ENCODE data around the gene PPP2R2C. TPM values are rescaled to one million over a fixed set of nuclear protein-coding genes. Genes with fewer than 3 reads are reported as not detected.

Gene PPP2R2C
- 7.0 and 9.5 TPM in 2 replicates for total RNA-seq (2014; rRNA removed)
- Bru-seq, nascent RNA = percentile 17 among the genes with signal in this experiment
- BruChase-seq, experiment 1, labeled RNA remaining after a 6-hour chase = percentile 16 among the genes with signal in this experiment
- percentile 14 among the genes with signal in this experiment for BruChase-seq, experiment 2, labeled RNA remaining after a 2-hour chase
- long read RNA-seq = 0 reads

GRCh38 chr4:6472387-6473263 lies at the start of gene PPP2R2C:
PPP2R2C (minus strand) TSS chr4:6472614; CDS start chr4:6472229, 385 bp downstream.
- Histone ChIP-seq H3K4me3 (ENCODE audit: low read length) (peak within 1 kb of the TSS; percentile 78), H3K4me1 (ENCODE audit: insufficient read depth, low read length) (peaks cover 6% of the 10 kb centered on the region), H3K9me3 (ENCODE audit: low read length) (no peaks in the 10 kb centered on the region), H3K9ac (ENCODE audit: low read length) (no peak within 1 kb of the TSS), H3K27ac (ENCODE audit: low read length) (no peak within 1 kb of the TSS), H3K9me2 (replicated peaks; ENCODE audit: low read length) (no peaks in the 10 kb centered on the region), H4K20me1 (ENCODE audit: low read length) (no peaks in the 10 kb centered on the region), H3K79me2 (ENCODE audit: low read length) (peaks cover 16% of the 10 kb centered on the region), H3F3A (ENCODE audit: low read length, unreplicated experiment) (no peaks in the 10 kb centered on the region), H2AFZ (ENCODE audit: low read length) (peak within 1 kb of the TSS; percentile 38; the same call in 1 of the 2 replicates), H3K36me3 (ENCODE audit: low read depth, low read length) (no peaks in the 10 kb centered on the region), H3K27me3 (ENCODE audit: low read length) (no peaks in the 10 kb centered on the region), H3K4me2 (ENCODE audit: low read length) (peak within 1 kb of the TSS; percentile 86)
- ATAC-seq = peak; percentile 14; the same call in 1 of the 2 replicates
- POLR2A ChIA-PET (ENCODE audit: unreplicated experiment) = no interaction called here
- BruUV-seq (replicated peaks) = no TSS peak
- intact Hi-C loops (cut with micrococcal nuclease) = no loop called here
- peak; percentile 24 for DNase-seq
- TF ChIP-seq EZH2 (IDR thresholded peaks at IDR 0.05; ENCODE audit: low read length, unreplicated experiment) = no peak
- TF ChIP-seq EZH2phosphoT487 (IDR thresholded peaks at IDR 0.05; ENCODE audit: borderline replicate concordance, low read length) = no peak
- no peak for TF ChIP-seq CTCF (conservative IDR thresholded peaks at IDR 0.05; ENCODE audit: low read depth, low read length)
- CTCF ChIA-PET = no interaction called here

- no TSS peak for BruUV-seq (replicated peaks)
- intact Hi-C loops (cut with micrococcal nuclease) = no loop called here
- CTCF ChIA-PET = no interaction called here
These were observed 48.6 kb upstream of the PPP2R2C start for GRCh38 chr4:6520978-6521377.

More at GRCh38 chr4:6520978-6521377, 48.6 kb upstream of the PPP2R2C start:
- no peak overlapping the region for H3K27ac ChIP-seq (ENCODE audit: low read length)
- no peak overlapping the region for H3K9ac ChIP-seq (ENCODE audit: low read length)
- no peaks in the 10 kb centered on the region for H3K9me2 ChIP-seq (replicated peaks; ENCODE audit: low read length)
- H4K20me1 ChIP-seq (ENCODE audit: low read length) = no peaks in the 10 kb centered on the region
- H3K4me2 ChIP-seq (ENCODE audit: low read length) = no peak overlapping the region
- POLR2A ChIA-PET (ENCODE audit: unreplicated experiment) = no interaction called here
- no peaks in the 10 kb centered on the region for H3K27me3 ChIP-seq (ENCODE audit: low read length)
- H3K4me3 ChIP-seq (ENCODE audit: low read length) = no peak overlapping the region
- no peak for DNase-seq
- no peaks in the 10 kb centered on the region for H3K9me3 ChIP-seq (ENCODE audit: low read length)
- no peak for TF ChIP-seq CTCF (conservative IDR thresholded peaks at IDR 0.05; ENCODE audit: low read depth, low read length)
- TF ChIP-seq EZH2 (IDR thresholded peaks at IDR 0.05; ENCODE audit: low read length, unreplicated experiment) = no peak
- no peak for TF ChIP-seq EZH2phosphoT487 (IDR thresholded peaks at IDR 0.05; ENCODE audit: borderline replicate concordance, low read length)
- no peaks in the 10 kb centered on the region for H3K36me3 ChIP-seq (ENCODE audit: low read depth, low read length)
- ATAC-seq = no peak
- no peaks in the 10 kb centered on the region for H3F3A ChIP-seq (ENCODE audit: low read length, unreplicated experiment)
- no peaks in the 10 kb centered on the region for H3K79me2 ChIP-seq (ENCODE audit: low read length)
- no peak overlapping the region for H2AFZ ChIP-seq (ENCODE audit: low read length)
- H3K4me1 ChIP-seq (ENCODE audit: insufficient read depth, low read length) = no peaks in the 10 kb centered on the region

All from PC-3 (cell line).